Smooth muscle cell (in vitro differentiated cells): ENCODE measurements around the gene HBM. TPM values are rescaled to one million over a fixed set of nuclear protein-coding genes. Genes with fewer than 3 reads are reported as not detected.
"Not testable (repeated sequence)": the region's sequence is repeated elsewhere in the genome, so short reads cannot be mapped to it uniquely, and the experiment has no call there.

Experiments used
- DNase-seq: peaks from one replicate; lab custom pipeline; 2025; ENCODE audit not compliant: unreplicated experiment; lab: John Stamatoyannopoulos, UW
- H2AFZ ChIP-seq: fragments of 200-600 bp; sonication (generic); 2 replicates; pipeline ENCODE4 v1.6.0; 2016; ENCODE audit warnings: antibody characterized with exemption, low read depth, mild to moderate bottlenecking
- H3F3A ChIP-seq: fragments of 200-600 bp; sonication (generic); 2 replicates; pipeline ENCODE4 v1.6.0; 2017; ENCODE audit warnings: antibody characterized with exemption, low read depth
- H3K27ac ChIP-seq: fragments of 200-600 bp; sonication (generic); 2 replicates; pipeline ENCODE4 v1.5.1; 2016; ENCODE audit warnings: low read depth, mild to moderate bottlenecking
- H3K27me3 ChIP-seq: fragments of 200-600 bp; sonication (generic); 2 replicates; pipeline ENCODE4 v1.6.1; 2016; ENCODE audit warnings: low read depth, mild to moderate bottlenecking
- H3K36me3 ChIP-seq: fragments of 200-600 bp; sonication (generic); 2 replicates; pipeline ENCODE4 v1.5.1; 2016; ENCODE audit warnings: low read depth
- H3K4me1 ChIP-seq: fragments of 200-600 bp; sonication (generic); 2 replicates; pipeline ENCODE4 v1.5.1; 2016; ENCODE audit warnings: low read depth
- H3K4me2 ChIP-seq: fragments of 200-600 bp; sonication (generic); 2 replicates; pipeline ENCODE4 v1.6.0; 2016; ENCODE audit warnings: mild to moderate bottlenecking
- H3K4me3 ChIP-seq: fragments of 200-600 bp; sonication (generic); 2 replicates; pipeline ENCODE4 v1.5.1; 2016; ENCODE audit warnings: mild to moderate bottlenecking
- H3K79me2 ChIP-seq: fragments of 200-600 bp; sonication (generic); 2 replicates; pipeline ENCODE4 v1.6.0; 2016; ENCODE audit warnings: low read depth, mild to moderate bottlenecking
- H3K9ac ChIP-seq: fragments of 200-600 bp; sonication (generic); 2 replicates; pipeline ENCODE4 v1.6.0; 2016; ENCODE audit warnings: low read depth
- H3K9me3 ChIP-seq: fragments of 200-600 bp; sonication (generic); replicated peaks from 2 replicates; pipeline ENCODE4 v1.5.1; 2016; ENCODE audit warnings: low read depth
- H4K20me1 ChIP-seq: fragments of 200-600 bp; sonication (generic); 2 replicates; pipeline ENCODE4 v1.6.0; 2016; ENCODE audit warnings: low read depth
- WGBS: methylation state at CpG from one replicate; pipeline ENCODE4 v1.1.7; 2016; ENCODE audit warnings: low lambda C conversion rate; 5-methylcytosine and 5-hydroxymethylcytosine counted together
- polyA plus RNA-seq: library from polyadenylated mRNA; unstranded; fragments of >200 nt; fragmentation: Nextera tagmentation; extraction: Ambion mirVana; gene quantifications from 2 replicates; pipeline ENCODE4 v1.2.1, GENCODE V29; 2016
- total RNA-seq: library from RNA; depleted of rRNA; stranded (reverse); fragments of >200 nt; gene quantifications from 2 replicates; pipeline ENCODE4 v1.2.3, GENCODE V29; 2014
- TF ChIP-seq, protein P1 (sequence below): fragments of 200-600 bp; sonication (generic); IDR thresholded peaks from 2 replicates; pipeline ENCODE4 v1.5.1; 2017; ENCODE audit warnings: borderline replicate concordance, mild to moderate bottlenecking, antibody characterized with exemption; ENCODE audit not compliant: insufficient read depth, poor library complexity, severe bottlenecking

The HBM gene
- total and polyA plus RNA-seq, 2 experiments from 2014 or later: not detected

DNA sequence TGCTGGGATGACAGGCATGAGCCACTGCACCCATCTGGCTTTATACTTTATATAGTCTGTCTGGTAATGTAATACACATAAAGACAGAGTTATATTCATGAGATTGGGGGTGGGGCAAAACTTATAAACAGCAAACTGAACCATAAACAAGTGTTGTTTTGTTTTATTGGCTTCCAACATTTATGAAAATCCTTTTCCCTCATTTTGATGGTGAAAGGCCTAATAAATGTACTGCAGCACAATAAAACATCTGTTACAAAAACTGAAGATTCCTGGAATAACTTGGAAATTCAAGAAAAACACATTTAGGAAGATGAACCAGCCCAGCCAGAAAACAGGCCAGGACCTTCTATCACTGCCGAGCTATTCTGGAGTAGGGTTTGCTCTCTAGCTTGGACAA, 43.4 kb upstream of the HBM start:
- Histone ChIP-seq H3K79me2 (no peaks in the 10 kb centered on the region), H3K27me3 (no peaks in the 10 kb centered on the region), H3K4me3 (no peak overlapping the region), H3K9me3 (no peaks in the 10 kb centered on the region), H2AFZ (no peak overlapping the region), H3K36me3 (no peaks in the 10 kb centered on the region), H3K4me1 (no peaks in the 10 kb centered on the region), H4K20me1 (peaks cover 91% of the 10 kb centered on the region), H3K27ac (no peak overlapping the region), H3K4me2 (no peak overlapping the region), H3K9ac (no peak overlapping the region), H3F3A (no peaks in the 10 kb centered on the region)
- TF ChIP-seq, protein P1, sequence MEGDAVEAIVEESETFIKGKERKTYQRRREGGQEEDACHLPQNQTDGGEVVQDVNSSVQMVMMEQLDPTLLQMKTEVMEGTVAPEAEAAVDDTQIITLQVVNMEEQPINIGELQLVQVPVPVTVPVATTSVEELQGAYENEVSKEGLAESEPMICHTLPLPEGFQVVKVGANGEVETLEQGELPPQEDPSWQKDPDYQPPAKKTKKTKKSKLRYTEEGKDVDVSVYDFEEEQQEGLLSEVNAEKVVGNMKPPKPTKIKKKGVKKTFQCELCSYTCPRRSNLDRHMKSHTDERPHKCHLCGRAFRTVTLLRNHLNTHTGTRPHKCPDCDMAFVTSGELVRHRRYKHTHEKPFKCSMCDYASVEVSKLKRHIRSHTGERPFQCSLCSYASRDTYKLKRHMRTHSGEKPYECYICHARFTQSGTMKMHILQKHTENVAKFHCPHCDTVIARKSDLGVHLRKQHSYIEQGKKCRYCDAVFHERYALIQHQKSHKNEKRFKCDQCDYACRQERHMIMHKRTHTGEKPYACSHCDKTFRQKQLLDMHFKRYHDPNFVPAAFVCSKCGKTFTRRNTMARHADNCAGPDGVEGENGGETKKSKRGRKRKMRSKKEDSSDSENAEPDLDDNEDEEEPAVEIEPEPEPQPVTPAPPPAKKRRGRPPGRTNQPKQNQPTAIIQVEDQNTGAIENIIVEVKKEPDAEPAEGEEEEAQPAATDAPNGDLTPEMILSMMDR: no peak
- 96% methylated on average over 1 of the region's 1 CpG for WGBS
- no peak for DNase-seq

DNA sequence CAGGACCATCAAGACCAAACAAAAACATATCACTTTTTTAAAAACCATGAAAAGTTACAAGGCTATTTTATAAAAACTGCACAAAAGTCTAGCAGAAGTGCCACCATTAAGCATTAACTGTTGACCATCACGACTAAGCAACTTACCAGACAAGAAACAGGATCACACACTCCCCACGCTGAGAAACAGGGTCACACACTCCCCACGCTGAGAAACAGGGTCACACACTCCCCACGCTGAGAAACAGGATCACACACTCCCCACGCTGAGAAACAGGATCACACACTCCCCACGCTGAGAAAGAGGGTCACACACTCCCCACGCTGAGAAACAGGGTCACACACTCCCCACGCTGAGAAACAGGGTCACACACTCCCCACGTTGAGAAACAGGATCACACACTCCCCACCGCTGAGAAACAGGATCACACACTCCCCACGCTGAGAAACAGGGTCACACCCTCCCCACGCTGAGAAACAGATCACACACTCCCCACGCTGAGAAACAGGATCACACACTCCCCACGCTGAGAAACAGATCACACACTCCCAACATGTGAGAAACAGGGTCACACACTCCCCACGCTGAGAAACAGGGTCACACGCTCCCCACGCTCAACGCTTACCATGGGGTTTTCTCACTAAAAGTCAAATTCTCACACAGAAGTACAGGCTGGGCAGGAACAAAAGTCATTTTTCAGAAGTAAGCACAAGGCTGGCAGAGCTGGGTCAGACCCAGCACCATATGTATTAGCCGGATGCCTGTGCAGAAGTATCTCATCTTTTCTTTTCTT, 42.0 kb upstream of the HBM start:
- H3K79me2 ChIP-seq, H3K27ac ChIP-seq, DNase-seq, H2AFZ ChIP-seq, H3K9me3 ChIP-seq, H3K4me3 ChIP-seq, H3K9ac ChIP-seq, H3K36me3 ChIP-seq, H3F3A ChIP-seq, H3K27me3 ChIP-seq, H3K4me2 ChIP-seq, H3K4me1 ChIP-seq: not testable (repeated sequence)
- WGBS: 90% methylated on average over 18 of the region's 19 CpGs
- peaks cover 86% of the 10 kb centered on the region for H4K20me1 ChIP-seq

DNA sequence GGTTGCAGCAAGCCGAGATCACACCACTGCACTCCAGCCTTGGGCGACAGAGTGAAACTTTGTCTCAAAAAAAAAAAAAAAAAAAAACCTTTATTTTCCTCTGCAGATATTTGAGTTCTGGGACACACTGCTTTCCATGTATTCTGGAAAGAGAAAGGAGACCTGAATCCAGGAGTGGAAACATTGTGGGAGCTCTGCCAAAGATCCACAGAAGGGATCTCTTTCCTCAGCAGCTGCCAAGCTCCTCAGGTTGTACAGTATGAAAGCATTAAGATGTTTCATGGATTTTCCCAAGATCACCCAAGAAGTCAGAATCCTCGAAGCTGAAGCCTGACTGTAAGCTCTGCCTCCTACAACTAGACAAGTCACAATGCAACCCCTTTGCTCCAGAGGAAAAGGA, 40.8 kb upstream of the HBM start:
- no peak overlapping the region for H3K27ac ChIP-seq
- DNase-seq: no peak
- H3K4me1 ChIP-seq: no peaks in the 10 kb centered on the region
- TF ChIP-seq, protein P1: no peak
- no peak overlapping the region for H3K4me3 ChIP-seq
- no peak overlapping the region for H3K9ac ChIP-seq
- H3K9me3 ChIP-seq: no peaks in the 10 kb centered on the region
- no peaks in the 10 kb centered on the region for H3F3A ChIP-seq
- H3K27me3 ChIP-seq: no peaks in the 10 kb centered on the region
- peaks cover 85% of the 10 kb centered on the region for H4K20me1 ChIP-seq
- 95% methylated on average over 3 of the region's 3 CpGs for WGBS
- no peak overlapping the region for H2AFZ ChIP-seq
- no peaks in the 10 kb centered on the region for H3K36me3 ChIP-seq
- H3K4me2 ChIP-seq: no peak overlapping the region
- no peaks in the 10 kb centered on the region for H3K79me2 ChIP-seq

DNA sequence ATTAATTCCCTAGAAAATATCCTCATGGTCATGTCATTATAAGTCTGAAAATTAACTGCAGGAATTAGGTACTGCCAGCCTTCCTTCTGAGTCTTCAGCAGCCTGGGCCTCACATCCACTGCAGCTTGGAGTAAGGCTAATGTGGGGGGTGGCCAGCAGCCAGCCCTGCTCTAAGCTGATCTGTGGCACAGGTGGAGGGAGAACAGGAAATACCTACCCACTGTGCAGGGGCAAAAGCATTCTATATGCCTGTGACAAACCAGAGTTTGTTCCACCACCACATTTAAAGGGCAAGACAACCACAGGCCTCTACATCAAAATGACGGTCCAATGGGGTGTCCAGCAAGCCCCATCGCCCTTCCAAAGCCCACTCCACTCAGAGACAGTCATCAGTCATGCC, 36.7 kb upstream of the HBM start:
- Histone ChIP-seq H4K20me1 (peaks cover 84% of the 10 kb centered on the region), H3K4me3 (no peak overlapping the region), H3K9ac (no peak overlapping the region), H3K9me3 (no peaks in the 10 kb centered on the region), H3K79me2 (peaks cover under 1% of the 10 kb centered on the region), H3K27ac (no peak overlapping the region), H2AFZ (no peak overlapping the region), H3K4me1 (no peaks in the 10 kb centered on the region), H3K27me3 (no peaks in the 10 kb centered on the region), H3F3A (no peaks in the 10 kb centered on the region), H3K4me2 (no peak overlapping the region), H3K36me3 (no peaks in the 10 kb centered on the region)
- 90% methylated on average over 2 of the region's 2 CpGs for WGBS
- DNase-seq: no peak
- TF ChIP-seq, protein P1: no peak
